HEK293 (cell line): ENCODE results near the gene UBE2Q2.

Experiments
- FEZF1 ChIP-seq: fragments of 450-650 bp; formaldehyde crosslinking; IDR thresholded peaks from 2 replicates; pipeline ENCODE4 v1.5.1; 2016; ENCODE audit warnings: missing biosample characterization, missing genetic modification characterization
- IKZF3 ChIP-seq: fragments of 450-650 bp; IDR thresholded peaks from 2 replicates; pipeline ENCODE4 v1.5.0; 2018; ENCODE audit warnings: missing biosample characterization, mild to moderate bottlenecking, missing genetic modification characterization, moderate library complexity
- KLF1 ChIP-seq: fragments of 450-650 bp; formaldehyde crosslinking; IDR thresholded peaks from 2 replicates; pipeline ENCODE4 v1.5.1; 2016; ENCODE audit warnings: missing biosample characterization, missing genetic modification characterization
- KLF10 ChIP-seq: fragments of 450-650 bp; IDR thresholded peaks from 2 replicates; pipeline ENCODE4 v1.5.1; 2018; ENCODE audit warnings: missing biosample characterization, mild to moderate bottlenecking, missing genetic modification characterization
- KLF8 ChIP-seq: fragments of 450-650 bp; formaldehyde crosslinking; IDR thresholded peaks from 2 replicates; pipeline ENCODE4 v1.5.1; 2016; ENCODE audit warnings: missing biosample characterization, missing genetic modification characterization
- OSR2 ChIP-seq: fragments of 450-650 bp; formaldehyde crosslinking; IDR thresholded peaks from 2 replicates; pipeline ENCODE4 v1.5.1; 2016; ENCODE audit warnings: missing biosample characterization, missing genetic modification characterization
- PRDM10 ChIP-seq: fragments of 450-650 bp; formaldehyde crosslinking; IDR thresholded peaks from 2 replicates; pipeline ENCODE4 v1.5.1; 2016; ENCODE audit warnings: missing biosample characterization, missing genetic modification characterization
- PRDM6 ChIP-seq: fragments of 450-650 bp; formaldehyde crosslinking; IDR thresholded peaks from 2 replicates; pipeline ENCODE4 v1.5.1; 2017; ENCODE audit warnings: missing biosample characterization, missing genetic modification characterization
- SCRT2 ChIP-seq: fragments of 450-650 bp; formaldehyde crosslinking; IDR thresholded peaks from 2 replicates; pipeline ENCODE4 v1.5.1; 2016; ENCODE audit warnings: missing biosample characterization, missing genetic modification characterization
- SP2 ChIP-seq: fragments of 450-650 bp; formaldehyde crosslinking; IDR thresholded peaks from 2 replicates; pipeline ENCODE4 v1.5.1; 2016; ENCODE audit warnings: missing biosample characterization, missing genetic modification characterization
- TCF7L2 ChIP-seq: IDR thresholded peaks from 2 replicates; pipeline ENCODE4 v1.6.1; 2011; ENCODE audit warnings: low read depth, mild to moderate bottlenecking, inconsistent platforms, low read length, moderate library complexity, borderline replicate concordance
- WT1 ChIP-seq: fragments of 450-650 bp; formaldehyde crosslinking; IDR thresholded peaks from 2 replicates; pipeline ENCODE4 v1.5.1; 2016; ENCODE audit warnings: missing biosample characterization, missing genetic modification characterization
- ZBTB10 ChIP-seq: fragments of 450-650 bp; formaldehyde crosslinking; IDR thresholded peaks from 2 replicates; pipeline ENCODE4 v1.5.1; 2016; ENCODE audit warnings: missing biosample characterization, missing genetic modification characterization
- ZBTB48 ChIP-seq: fragments of 450-650 bp; formaldehyde crosslinking; IDR thresholded peaks from 2 replicates; pipeline ENCODE4 v1.5.1; 2016; ENCODE audit warnings: missing biosample characterization, missing genetic modification characterization
- ZBTB8A ChIP-seq: fragments of 450-650 bp; formaldehyde crosslinking; IDR thresholded peaks from 2 replicates; pipeline ENCODE4 v1.5.1; 2016; ENCODE audit warnings: missing biosample characterization, missing genetic modification characterization
- ZFHX2 ChIP-seq: fragments of 450-650 bp; formaldehyde crosslinking; conservative IDR thresholded peaks from 2 replicates; pipeline ENCODE4 v1.5.1; 2016; ENCODE audit warnings: missing biosample characterization, missing genetic modification characterization
- ZFP69B ChIP-seq: fragments of 450-650 bp; formaldehyde crosslinking; IDR thresholded peaks from 2 replicates; pipeline ENCODE4 v1.5.1; 2016; ENCODE audit warnings: missing biosample characterization, missing genetic modification characterization
- ZNF10 ChIP-seq: fragments of 450-650 bp; formaldehyde crosslinking; IDR thresholded peaks from 2 replicates; pipeline ENCODE4 v1.5.1; 2017; ENCODE audit warnings: missing biosample characterization, missing genetic modification characterization
- ZNF184 ChIP-seq: fragments of 450-650 bp; IDR thresholded peaks from 2 replicates; pipeline ENCODE4 v1.5.1; 2018; ENCODE audit warnings: missing biosample characterization, mild to moderate bottlenecking, missing genetic modification characterization
- ZNF362 ChIP-seq: fragments of 450-650 bp; formaldehyde crosslinking; IDR thresholded peaks from 2 replicates; pipeline ENCODE4 v1.5.1; 2016; ENCODE audit warnings: missing biosample characterization, missing genetic modification characterization
- ZNF398 ChIP-seq: fragments of 450-650 bp; formaldehyde crosslinking; IDR thresholded peaks from 2 replicates; pipeline ENCODE4 v1.5.1; 2017; ENCODE audit warnings: missing biosample characterization, missing genetic modification characterization
- ZNF423 ChIP-seq: fragments of 450-650 bp; formaldehyde crosslinking; IDR thresholded peaks from 2 replicates; pipeline ENCODE4 v1.5.1; 2016; ENCODE audit warnings: missing biosample characterization, missing genetic modification characterization
- ZNF596 ChIP-seq: fragments of 450-650 bp; IDR thresholded peaks from 2 replicates; pipeline ENCODE4 v1.5.0; 2018; ENCODE audit warnings: missing biosample characterization, mild to moderate bottlenecking, missing genetic modification characterization, moderate library complexity
- ZNF600 ChIP-seq: fragments of 450-650 bp; formaldehyde crosslinking; IDR thresholded peaks from 2 replicates; pipeline ENCODE4 v1.5.1; 2016; ENCODE audit warnings: missing biosample characterization, missing genetic modification characterization
- ZNF621 ChIP-seq: fragments of 450-650 bp; formaldehyde crosslinking; IDR thresholded peaks from 2 replicates; pipeline ENCODE4 v1.5.1; 2017; ENCODE audit warnings: missing biosample characterization, missing genetic modification characterization
- ZNF843 ChIP-seq: fragments of 450-650 bp; formaldehyde crosslinking; IDR thresholded peaks from 2 replicates; pipeline ENCODE4 v1.5.1; 2016; ENCODE audit warnings: missing biosample characterization, missing genetic modification characterization
- ZXDB ChIP-seq: fragments of 450-650 bp; formaldehyde crosslinking; IDR thresholded peaks from 2 replicates; pipeline ENCODE4 v1.5.1; 2016; ENCODE audit warnings: missing biosample characterization, missing genetic modification characterization

UBE2Q2 gene

GRCh38 chr15:75842722-75843677 is at the start of gene UBE2Q2 (continued):
- no peak for TF ChIP-seq KLF1 (tag by site-specific recombination)
- TF ChIP-seq SCRT2 = peak; percentile 33; the same call in 1 of the 2 replicates
- TF ChIP-seq SP2 (tag by site-specific recombination) = peak; percentile 19; the same call in 1 of the 2 replicates
- peak; percentile 44; the same call in 1 of the 2 replicates for TF ChIP-seq IKZF3
- peak; percentile 58; the same call in 1 of the 2 replicates for TF ChIP-seq ZBTB10
- no peak for TF ChIP-seq ZNF621 (tag by site-specific recombination)
- TF ChIP-seq ZNF423 (tag by site-specific recombination) = peak; percentile 74
- TF ChIP-seq ZFP69B = peak; percentile 96
- TF ChIP-seq ZNF184 (tag by site-specific recombination) = 0 out of 2 replicates have a peak, but pooled peaks have one; percentile 47
- TF ChIP-seq ZNF10 (tag by site-specific recombination) = 0 out of 2 replicates have a peak, but pooled peaks have one; percentile 8
- peak; percentile 68; the same call in 1 of the 2 replicates for TF ChIP-seq KLF10
- TF ChIP-seq ZNF398 (tag by site-specific recombination) = peak; percentile 75
- TF ChIP-seq OSR2 (tag by site-specific recombination) = peak; percentile 53
- peak; percentile 76 for TF ChIP-seq ZFHX2
- peak; percentile 78 for TF ChIP-seq FEZF1 (tag by site-specific recombination)
- TF ChIP-seq WT1 (tag by site-specific recombination) = 0 out of 2 replicates have a peak, but pooled peaks have one; percentile 11
- TF ChIP-seq ZNF843 (tag by site-specific recombination) = no peak
- TF ChIP-seq TCF7L2 = peak; percentile 72; the same call in 1 of the 2 replicates
- TF ChIP-seq PRDM6 = no peak
- TF ChIP-seq ZBTB48 (tag by site-specific recombination) = peak; percentile 80; the same call in 1 of the 2 replicates
- TF ChIP-seq ZXDB = peak; percentile 68
- peak; percentile 54; the same call in 1 of the 2 replicates for TF ChIP-seq ZNF600 (tag by site-specific recombination)
- TF ChIP-seq KLF8 (tag by site-specific recombination) = no peak
- 0 out of 2 replicates have a peak, but pooled peaks have one; percentile 13 for TF ChIP-seq ZNF596 (tag by site-specific recombination)
- peak; percentile 82 for TF ChIP-seq ZBTB8A (tag by site-specific recombination)
- no peak for TF ChIP-seq ZNF362 (tag by site-specific recombination)
- TF ChIP-seq PRDM10 (tag by site-specific recombination) = peak; percentile 98
